IPS-20b (cell line): Measurements from ENCODE around the gene SDCCAG8.
A peak's percentile ranks its signal among the peaks of the same experiment; 100 is the strongest.

Experiments
- H3K27ac ChIP-seq: one replicate; pipeline ENCODE4 v1.5.1; 2013; ENCODE audit warnings: low read length
- H3K27me3 ChIP-seq: 2 replicates; pipeline ENCODE4 v1.6.1; 2013; ENCODE audit warnings: mild to moderate bottlenecking, low read length, inconsistent platforms; ENCODE audit not compliant: insufficient read depth
- H3K36me3 ChIP-seq: 2 replicates; pipeline ENCODE4 v1.6.1; 2013; ENCODE audit warnings: low read depth, mild to moderate bottlenecking, inconsistent platforms, low read length, moderate library complexity; ENCODE audit not compliant: insufficient read depth
- H3K4me1 ChIP-seq: 2 replicates; pipeline ENCODE4 v1.6.1; 2013; ENCODE audit warnings: mild to moderate bottlenecking, control low read depth, inconsistent platforms, low read length, moderate library complexity; ENCODE audit not compliant: insufficient read depth
- H3K4me3 ChIP-seq: 2 replicates; pipeline ENCODE4 v1.5.1; 2013; ENCODE audit warnings: mild to moderate bottlenecking, low read length, inconsistent platforms
- H3K9ac ChIP-seq: 2 replicates; pipeline ENCODE4 v1.6.1; 2013; ENCODE audit warnings: low read depth, mild to moderate bottlenecking, inconsistent platforms, low read length, moderate library complexity
- H3K9me3 ChIP-seq: 2 replicates; pipeline ENCODE4 v1.6.1; 2013; ENCODE audit warnings: mild to moderate bottlenecking, low read depth, low read length, inconsistent platforms; ENCODE audit not compliant: insufficient read depth

The SDCCAG8 gene

GRCh38 chr1:243234978-243235647 is 20.7 kb upstream of the SDCCAG8 start:
- no peaks in the 10 kb centered on the region for H3K27me3 ChIP-seq
- no peak overlapping the region for H3K9ac ChIP-seq
- H3K27ac ChIP-seq, result no peak overlapping the region
- no peak overlapping the region for H3K4me3 ChIP-seq
- H3K9me3 ChIP-seq, result peaks cover 30% of the 10 kb centered on the region
- H3K4me1 ChIP-seq, result peaks cover 3% of the 10 kb centered on the region; the same call in 1 of the 2 replicates
- peaks cover 27% of the 10 kb centered on the region; the same call in 1 of the 2 replicates for H3K36me3 ChIP-seq

GRCh38 chr1:243236604-243237252 is 19.1 kb upstream of the SDCCAG8 start:
- Histone ChIP-seq H3K27ac (no peak overlapping the region), H3K4me3 (no peak overlapping the region), H3K9ac (no peak overlapping the region), H3K36me3 (peaks cover 26% of the 10 kb centered on the region; the same call in 1 of the 2 replicates), H3K4me1 (peaks cover 3% of the 10 kb centered on the region; the same call in 1 of the 2 replicates), H3K27me3 (no peaks in the 10 kb centered on the region), H3K9me3 (peaks cover 15% of the 10 kb centered on the region)

- no peak overlapping the region for H3K4me3 ChIP-seq
- H3K9me3 ChIP-seq, result no peaks in the 10 kb centered on the region
- H3K9ac ChIP-seq, result no peak overlapping the region
- no peaks in the 10 kb centered on the region for H3K36me3 ChIP-seq
- no peaks in the 10 kb centered on the region for H3K27me3 ChIP-seq
- H3K27ac ChIP-seq, result no peak overlapping the region
- H3K4me1 ChIP-seq, result 0 out of 2 replicates have a peak, but pooled peaks cover 3% of the 10 kb centered on the region
These were observed 11.4 kb upstream of the SDCCAG8 start for GRCh38 chr1:243244432-243244841.

GRCh38 chr1:243246916-243247315 is 8.9 kb upstream of the SDCCAG8 start:
- H3K27ac ChIP-seq, result no peak overlapping the region
- no peak overlapping the region for H3K9ac ChIP-seq
- peaks cover 11% of the 10 kb centered on the region for H3K4me1 ChIP-seq
- H3K36me3 ChIP-seq, result no peaks in the 10 kb centered on the region
- no peaks in the 10 kb centered on the region for H3K27me3 ChIP-seq
- H3K9me3 ChIP-seq, result no peaks in the 10 kb centered on the region
- H3K4me3 ChIP-seq, result no peak overlapping the region

- no peak overlapping the region for H3K27ac ChIP-seq
- H3K9me3 ChIP-seq, result no peaks in the 10 kb centered on the region
- no peak overlapping the region for H3K9ac ChIP-seq
- H3K27me3 ChIP-seq, result no peaks in the 10 kb centered on the region
- no peaks in the 10 kb centered on the region for H3K36me3 ChIP-seq
- peaks cover 18% of the 10 kb centered on the region for H3K4me1 ChIP-seq
- H3K4me3 ChIP-seq, result no peak overlapping the region
These were observed 7.9 kb upstream of the SDCCAG8 start for GRCh38 chr1:243247901-243248300.

- Histone ChIP-seq H3K9me3 (no peaks in the 10 kb centered on the region), H3K4me1 (peaks cover 20% of the 10 kb centered on the region), H3K4me3 (no peak overlapping the region), H3K36me3 (no peaks in the 10 kb centered on the region), H3K9ac (no peak overlapping the region), H3K27me3 (no peaks in the 10 kb centered on the region), H3K27ac (no peak overlapping the region)
These were observed 6.6 kb upstream of the SDCCAG8 start for GRCh38 chr1:243249214-243249613.

- Histone ChIP-seq H3K27ac (no peak overlapping the region), H3K4me3 (no peak overlapping the region), H3K4me1 (peaks cover 20% of the 10 kb centered on the region), H3K9me3 (no peaks in the 10 kb centered on the region), H3K36me3 (no peaks in the 10 kb centered on the region), H3K27me3 (no peaks in the 10 kb centered on the region), H3K9ac (no peak overlapping the region)
These were observed 5.7 kb upstream of the SDCCAG8 start for GRCh38 chr1:243250102-243250501.

- Histone ChIP-seq H3K9me3 (no peaks in the 10 kb centered on the region), H3K27ac (no peak overlapping the region), H3K4me3 (peak overlapping the region; percentile 36), H3K36me3 (no peaks in the 10 kb centered on the region), H3K9ac (peak overlapping the region; percentile 6; the same call in 1 of the 2 replicates), H3K4me1 (peaks cover 20% of the 10 kb centered on the region), H3K27me3 (no peaks in the 10 kb centered on the region)
These were observed 4.3 kb upstream of the SDCCAG8 start for GRCh38 chr1:243251539-243251938.

- no peaks in the 10 kb centered on the region for H3K9me3 ChIP-seq
- peak overlapping the region; percentile 99 for H3K4me3 ChIP-seq
- H3K27ac ChIP-seq, result peak overlapping the region; percentile 87
- no peaks in the 10 kb centered on the region for H3K36me3 ChIP-seq
- no peaks in the 10 kb centered on the region for H3K27me3 ChIP-seq
- H3K4me1 ChIP-seq, result peaks cover 20% of the 10 kb centered on the region
- H3K9ac ChIP-seq, result peak overlapping the region; percentile 87; the same call in 1 of the 2 replicates
These were observed 2.5 kb upstream of the SDCCAG8 start for GRCh38 chr1:243253211-243253925.

GRCh38 chr1:243253926-243254232 is 2.0 kb upstream of the SDCCAG8 start:
- no peaks in the 10 kb centered on the region for H3K9me3 ChIP-seq
- no peaks in the 10 kb centered on the region for H3K27me3 ChIP-seq
- peak overlapping the region; percentile 99 for H3K4me3 ChIP-seq
- peak overlapping the region; percentile 87 for H3K27ac ChIP-seq
- peak overlapping the region; percentile 87 for H3K9ac ChIP-seq
- H3K4me1 ChIP-seq, result peaks cover 18% of the 10 kb centered on the region
- H3K36me3 ChIP-seq, result no peaks in the 10 kb centered on the region

GRCh38 chr1:243254233-243254926 is 1.5 kb upstream of the SDCCAG8 start:
- Histone ChIP-seq H3K4me1 (peaks cover 18% of the 10 kb centered on the region), H3K27me3 (no peaks in the 10 kb centered on the region), H3K36me3 (no peaks in the 10 kb centered on the region), H3K9me3 (no peaks in the 10 kb centered on the region), H3K4me3 (peak overlapping the region; percentile 99), H3K27ac (peak overlapping the region; percentile 87), H3K9ac (peak overlapping the region; percentile 87)
